GM23248 (cell line): ENCODE measurements around the gene KLF1. TPM values are rescaled to one million over a fixed set of nuclear protein-coding genes. Genes with fewer than 3 reads are reported as not detected.
A peak's percentile ranks its signal among the peaks of the same experiment; 100 is the strongest.

Experiments
- DNase-seq: peaks from one replicate; pipeline ENCODE4 v3.0.0-alpha.2; 2015
- H2AFZ ChIP-seq: fragments of 200-600 bp; sonication (generic); 2 replicates; pipeline ENCODE4 v1.6.1; 2016; ENCODE audit warnings: antibody characterized with exemption
- H3F3A ChIP-seq: fragments of 200-600 bp; sonication (generic); 2 replicates; pipeline ENCODE4 v1.6.1; 2016; ENCODE audit warnings: mild to moderate bottlenecking, antibody characterized with exemption, mixed run types; ENCODE audit not compliant: insufficient read depth
- H3K27ac ChIP-seq: fragments of 200-600 bp; sonication (generic); 2 replicates; pipeline ENCODE4 v1.5.1; 2016; ENCODE audit warnings: mild to moderate bottlenecking
- H3K27me3 ChIP-seq: fragments of 200-600 bp; sonication (generic); replicated peaks from 2 replicates; pipeline ENCODE4 v1.6.1; 2016; ENCODE audit warnings: mild to moderate bottlenecking; ENCODE audit not compliant: insufficient read depth
- H3K36me3 ChIP-seq: fragments of 200-600 bp; sonication (generic); 2 replicates; pipeline ENCODE4 v1.6.1; 2016; ENCODE audit warnings: low read depth, mild to moderate bottlenecking
- H3K4me1 ChIP-seq: fragments of 200-600 bp; sonication (generic); 2 replicates; pipeline ENCODE4 v1.6.1; 2016; ENCODE audit warnings: mild to moderate bottlenecking; ENCODE audit not compliant: insufficient read depth
- H3K4me2 ChIP-seq: fragments of 200-600 bp; sonication (generic); one replicate; pipeline ENCODE4 v1.6.1; 2016; ENCODE audit warnings: mild to moderate bottlenecking; ENCODE audit not compliant: unreplicated experiment
- H3K4me3 ChIP-seq: fragments of 200-600 bp; sonication (generic); 2 replicates; pipeline ENCODE4 v1.5.1; 2016; ENCODE audit warnings: mild to moderate bottlenecking
- H3K79me2 ChIP-seq: fragments of 200-600 bp; sonication (generic); 2 replicates; pipeline ENCODE4 v1.6.1; 2016; ENCODE audit warnings: mild to moderate bottlenecking; ENCODE audit not compliant: insufficient read depth
- H3K9ac ChIP-seq: fragments of 200-600 bp; sonication (generic); 2 replicates; pipeline ENCODE4 v1.6.1; 2016; ENCODE audit warnings: mild to moderate bottlenecking
- H3K9me2 ChIP-seq: fragments of 200-600 bp; sonication (generic); 2 replicates; pipeline ENCODE4 v1.6.1; 2016; ENCODE audit warnings: mixed run types, mild to moderate bottlenecking, moderate library complexity; ENCODE audit not compliant: insufficient read depth
- H3K9me3 ChIP-seq: fragments of 200-600 bp; sonication (generic); one replicate; pipeline ENCODE4 v1.6.1; 2017; ENCODE audit warnings: low read depth
- H4K20me1 ChIP-seq: fragments of 200-600 bp; sonication (generic); 2 replicates; pipeline ENCODE4 v1.6.0; 2016; ENCODE audit not compliant: insufficient read depth
- EZH2 ChIP-seq: fragments of 200-600 bp; sonication (generic); IDR thresholded peaks from 2 replicates; pipeline ENCODE4 v1.6.1; 2018; ENCODE audit warnings: antibody characterized with exemption, mild to moderate bottlenecking; ENCODE audit not compliant: insufficient read depth, poor library complexity, severe bottlenecking
- EZH2phosphoT487 ChIP-seq: fragments of 200-600 bp; sonication (generic); IDR thresholded peaks from 2 replicates; pipeline ENCODE4 v1.6.1; 2018; ENCODE audit warnings: antibody characterized with exemption, moderate library complexity, mild to moderate bottlenecking, low read depth; ENCODE audit not compliant: insufficient read depth
- WGBS, 2 experiments: methylation state at CpG; one replicate each; pipeline ENCODE4 v1.1.6; 2015 to 2017; ENCODE audit warnings: low lambda C conversion rate in 2 of 2, low coverage in 1 of 2; ENCODE audit errors: missing lambda C conversion rate in 2 of 2; 5-methylcytosine and 5-hydroxymethylcytosine counted together
- in situ Hi-C: fragments of 300-500 bp; cut with MboI; formaldehyde crosslinking; loops from 2 replicates; pipeline ENCODE4 v1.15.0; 2020
- polyA plus RNA-seq: library from polyadenylated mRNA; unstranded; fragments of >200 nt; fragmentation: Nextera tagmentation; extraction: Ambion mirVana; gene quantifications from 2 replicates; pipeline ENCODE4 v1.2.1, GENCODE V29; 2016
- total RNA-seq: library from RNA; depleted of rRNA; stranded (reverse); fragments of >200 nt; shearing (Covaris generic); gene quantifications from 2 replicates; pipeline ENCODE4 v1.2.3, GENCODE V29; 2014

KLF1 gene
- total and polyA plus RNA-seq, 2 experiments from 2014 or later, result 0.11 TPM; not detected in 1

- Histone ChIP-seq H3K9me3 (no peaks in the 10 kb centered on the region), H3K4me3 (peak overlapping the region; percentile 82), H3K9ac (peak overlapping the region; percentile 88), H3K27ac (peak overlapping the region; percentile 54), H3K36me3 (no peaks in the 10 kb centered on the region), H4K20me1 (no peaks in the 10 kb centered on the region), H2AFZ (peak overlapping the region; percentile 90), H3K4me1 (no peaks in the 10 kb centered on the region), H3K79me2 (no peaks in the 10 kb centered on the region), H3K4me2 (peak overlapping the region; percentile 92), H3F3A (no peaks in the 10 kb centered on the region), H3K27me3 (no peaks in the 10 kb centered on the region), H3K9me2 (no peaks in the 10 kb centered on the region)
- no peak for TF ChIP-seq EZH2
- TF ChIP-seq EZH2phosphoT487, result no peak
- DNase-seq, result peak; percentile 54
- in situ Hi-C loops, result no loop called here
- 11% methylated on average over 28 to 29 of the region's 29 CpGs for WGBS, 2 experiments
Measured at GRCh38 chr19:12880551-12881171, 6.3 kb downstream of the KLF1 start.

- Histone ChIP-seq H3K27me3 (no peaks in the 10 kb centered on the region), H3F3A (no peaks in the 10 kb centered on the region), H3K9me2 (no peaks in the 10 kb centered on the region), H3K4me1 (no peaks in the 10 kb centered on the region), H3K9me3 (no peaks in the 10 kb centered on the region), H3K79me2 (no peaks in the 10 kb centered on the region), H2AFZ (no peak overlapping the region), H3K27ac (no peak overlapping the region), H3K4me3 (no peak overlapping the region), H4K20me1 (no peaks in the 10 kb centered on the region), H3K9ac (no peak overlapping the region), H3K36me3 (no peaks in the 10 kb centered on the region), H3K4me2 (no peak overlapping the region)
- TF ChIP-seq EZH2 (no peak), EZH2phosphoT487 (no peak)
- in situ Hi-C loops, result no loop called here
- 84 to 89% methylated on average over 6 of the region's 6 CpGs for WGBS, 2 experiments
- no peak for DNase-seq
Measured at GRCh38 chr19:12875086-12875485, 11.9 kb downstream of the KLF1 start.

- Histone ChIP-seq H2AFZ (no peak overlapping the region), H3K79me2 (no peaks in the 10 kb centered on the region), H3K4me2 (no peak overlapping the region), H4K20me1 (no peaks in the 10 kb centered on the region), H3K27ac (no peak overlapping the region), H3K4me3 (no peak overlapping the region), H3K9me2 (no peaks in the 10 kb centered on the region), H3K4me1 (no peaks in the 10 kb centered on the region), H3K9ac (no peak overlapping the region), H3K36me3 (no peaks in the 10 kb centered on the region), H3K27me3 (no peaks in the 10 kb centered on the region), H3F3A (no peaks in the 10 kb centered on the region), H3K9me3 (no peaks in the 10 kb centered on the region)
- in situ Hi-C loops, result no loop called here
- no peak for DNase-seq
- TF ChIP-seq EZH2 (no peak), EZH2phosphoT487 (no peak)
- WGBS, 2 experiments, result 95 to 96% methylated on average over 53 to 64 of the region's 86 CpGs
Measured at GRCh38 chr19:12873891-12874745, 12.9 kb downstream of the KLF1 start.

- DNase-seq, result peak; percentile 57
- Histone ChIP-seq H3K4me2 (no peak overlapping the region), H4K20me1 (no peaks in the 10 kb centered on the region), H3K79me2 (no peaks in the 10 kb centered on the region), H2AFZ (no peak overlapping the region), H3K36me3 (no peaks in the 10 kb centered on the region), H3K4me3 (no peak overlapping the region), H3K27ac (no peak overlapping the region), H3K4me1 (no peaks in the 10 kb centered on the region), H3K9me2 (no peaks in the 10 kb centered on the region), H3K9me3 (no peaks in the 10 kb centered on the region), H3F3A (no peaks in the 10 kb centered on the region), H3K9ac (no peak overlapping the region), H3K27me3 (no peaks in the 10 kb centered on the region)
- in situ Hi-C loops, result no loop called here
- TF ChIP-seq EZH2phosphoT487 (no peak), EZH2 (no peak)
- WGBS, 2 experiments, result 86 to 91% methylated on average over 60 to 70 of the region's 70 CpGs
Measured at GRCh38 chr19:12872941-12873890, 13.8 kb downstream of the KLF1 start.
